Measurements from ENCODE around the gene PEX10.

The PEX10 gene

GRCh38 chr1:2432441-2432844, 20.1 kb upstream of the PEX10 start:
- no peak for DNase-seq
- no peak overlapping the region for H3K4me2 ChIP-seq (ENCODE audit: low read depth, low read length)
- H3K27me3 ChIP-seq (replicated peaks; ENCODE audit: insufficient read depth, low read length) = peaks cover 92% of the 10 kb centered on the region

DNA sequence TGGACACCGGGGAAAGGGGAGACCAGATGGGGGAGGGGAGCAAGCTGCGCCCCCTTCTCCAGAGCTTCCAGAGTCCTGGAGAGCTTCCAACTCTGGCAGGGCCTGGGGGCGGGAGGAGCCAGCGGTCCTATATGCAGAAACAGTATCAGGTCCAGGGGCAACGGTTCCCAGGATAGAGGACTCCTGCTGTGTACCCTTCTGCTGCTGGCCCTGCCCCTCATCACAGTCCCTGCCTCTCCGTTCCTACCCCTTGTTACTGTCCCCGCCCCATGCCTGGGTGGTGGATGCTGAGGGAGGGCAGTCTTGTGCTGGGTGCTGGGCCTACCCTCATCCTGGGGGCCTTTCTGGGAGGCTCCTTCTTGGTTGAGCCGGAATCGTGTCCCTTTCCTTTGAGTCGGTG, 19.2 kb upstream of the PEX10 start:
- TF ChIP-seq EZH2phosphoT487 (IDR thresholded peaks at IDR 0.05; ENCODE audit: low read length) = no peak
- TF ChIP-seq EZH2 (optimal IDR thresholded peaks at IDR 0.05; ENCODE audit: low read depth, low read length) = no peak
- no peak for TF ChIP-seq CTCF (IDR thresholded peaks at IDR 0.05; ENCODE audit: low read length)
- no peak overlapping the region for H3K4me2 ChIP-seq (ENCODE audit: low read depth, low read length)
- no peak overlapping the region for H2AFZ ChIP-seq (ENCODE audit: low read length)
- peaks cover 97% of the 10 kb centered on the region for H3K27me3 ChIP-seq (replicated peaks; ENCODE audit: insufficient read depth, low read length)
- no peaks in the 10 kb centered on the region for H3K4me1 ChIP-seq (ENCODE audit: low read length)
- H3K9me3 ChIP-seq (replicated peaks; ENCODE audit: insufficient read depth, low read length) = no peaks in the 10 kb centered on the region
- no peaks in the 10 kb centered on the region for H3K79me2 ChIP-seq (ENCODE audit: low read length)
- no peaks in the 10 kb centered on the region for H3F3A ChIP-seq (ENCODE audit: insufficient read depth, low read length)
- no peaks in the 10 kb centered on the region for H4K20me1 ChIP-seq (ENCODE audit: insufficient read depth, low read length)
- H3K9me2 ChIP-seq (replicated peaks; ENCODE audit: insufficient read depth, low read length) = no peaks in the 10 kb centered on the region
- DNase-seq = no peak
- H3K9ac ChIP-seq (ENCODE audit: low read length) = no peak overlapping the region
- no peak overlapping the region for H3K4me3 ChIP-seq (ENCODE audit: low read length)
- no peak overlapping the region for H3K27ac ChIP-seq (ENCODE audit: low read length)
- H3K36me3 ChIP-seq (replicated peaks; ENCODE audit: insufficient read depth, low read length) = no peaks in the 10 kb centered on the region

More at GRCh38 chr1:2432441-2432844, 20.1 kb upstream of the PEX10 start:
- no peak for TF ChIP-seq CTCF (IDR thresholded peaks at IDR 0.05; ENCODE audit: low read length)
- no peak for TF ChIP-seq EZH2phosphoT487 (IDR thresholded peaks at IDR 0.05; ENCODE audit: low read length)
- TF ChIP-seq EZH2 (optimal IDR thresholded peaks at IDR 0.05; ENCODE audit: low read depth, low read length) = no peak
- Histone ChIP-seq H3K9ac (ENCODE audit: low read length) (no peak overlapping the region), H3F3A (ENCODE audit: insufficient read depth, low read length) (no peaks in the 10 kb centered on the region), H3K9me3 (replicated peaks; ENCODE audit: insufficient read depth, low read length) (no peaks in the 10 kb centered on the region), H3K4me3 (ENCODE audit: low read length) (no peak overlapping the region), H3K27ac (ENCODE audit: low read length) (no peak overlapping the region), H3K4me1 (ENCODE audit: low read length) (no peaks in the 10 kb centered on the region), H2AFZ (ENCODE audit: low read length) (no peak overlapping the region), H3K36me3 (replicated peaks; ENCODE audit: insufficient read depth, low read length) (no peaks in the 10 kb centered on the region), H3K79me2 (ENCODE audit: low read length) (no peaks in the 10 kb centered on the region), H3K9me2 (replicated peaks; ENCODE audit: insufficient read depth, low read length) (no peaks in the 10 kb centered on the region), H4K20me1 (ENCODE audit: insufficient read depth, low read length) (no peaks in the 10 kb centered on the region)

GRCh38 chr1:2431103-2431502, 18.7 kb upstream of the PEX10 start:
- Histone ChIP-seq H3K27me3 (replicated peaks; ENCODE audit: insufficient read depth, low read length) (peaks cover 98% of the 10 kb centered on the region), H3K27ac (ENCODE audit: low read length) (no peak overlapping the region), H3K9ac (ENCODE audit: low read length) (no peak overlapping the region), H3K9me3 (replicated peaks; ENCODE audit: insufficient read depth, low read length) (no peaks in the 10 kb centered on the region), H2AFZ (ENCODE audit: low read length) (no peak overlapping the region), H3K79me2 (ENCODE audit: low read length) (no peaks in the 10 kb centered on the region), H3K4me3 (ENCODE audit: low read length) (no peak overlapping the region), H3K9me2 (replicated peaks; ENCODE audit: insufficient read depth, low read length) (no peaks in the 10 kb centered on the region), H3K4me2 (ENCODE audit: low read depth, low read length) (no peak overlapping the region), H3F3A (ENCODE audit: insufficient read depth, low read length) (no peaks in the 10 kb centered on the region), H4K20me1 (ENCODE audit: insufficient read depth, low read length) (no peaks in the 10 kb centered on the region), H3K4me1 (ENCODE audit: low read length) (no peaks in the 10 kb centered on the region), H3K36me3 (replicated peaks; ENCODE audit: insufficient read depth, low read length) (no peaks in the 10 kb centered on the region)
- DNase-seq = no peak
- TF ChIP-seq EZH2 (optimal IDR thresholded peaks at IDR 0.05; ENCODE audit: low read depth, low read length) (no peak), EZH2phosphoT487 (IDR thresholded peaks at IDR 0.05; ENCODE audit: low read length) (no peak), CTCF (IDR thresholded peaks at IDR 0.05; ENCODE audit: low read length) (no peak)
